Measurements from ENCODE around the gene UGT1A3.

Gene UGT1A3

DNA sequence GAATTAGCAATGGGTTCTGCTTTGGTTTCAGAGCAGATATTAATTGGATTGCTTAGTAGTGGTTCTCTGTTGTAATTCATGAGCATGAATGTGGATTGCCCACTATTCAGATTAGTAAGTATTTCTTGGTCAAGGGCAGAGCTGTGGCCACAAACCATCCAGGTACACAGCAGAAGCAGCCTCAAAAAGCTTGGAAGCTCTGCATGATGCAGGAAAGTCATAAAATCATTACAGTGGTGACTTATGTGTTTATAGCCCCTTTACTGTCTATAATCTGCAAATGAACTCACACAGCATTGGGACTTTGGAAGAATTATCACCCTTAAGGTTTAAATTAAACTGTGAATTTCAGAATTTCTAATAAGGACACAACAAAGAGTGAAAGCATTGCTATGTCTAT, 29.3 kb downstream of the UGT1A3 start:
- Mint-ChIP-seq H3K36me3 (ENCODE audit: low read depth) (no peaks in the 10 kb centered on the region), H3K4me3 (no peak overlapping the region), H3K4me1 (ENCODE audit: low read depth) (no peaks in the 10 kb centered on the region)

GRCh38 chr2:233758849-233759248, 30.0 kb downstream of the UGT1A3 start:
- DNase-seq (ENCODE audit: low spot score): no peak
- no peaks in the 10 kb centered on the region for H3K36me3 Mint-ChIP-seq (ENCODE audit: low read depth)
- no peak overlapping the region for H3K27ac Mint-ChIP-seq
- H3K4me3 Mint-ChIP-seq: no peak overlapping the region
- H3K27me3 Mint-ChIP-seq (ENCODE audit: low read depth): peaks cover 9% of the 10 kb centered on the region
- no peaks in the 10 kb centered on the region for H3K9me3 Mint-ChIP-seq
- no peaks in the 10 kb centered on the region for H3K4me1 Mint-ChIP-seq (ENCODE audit: low read depth)

More for the DNA sequence above, 29.3 kb downstream of the UGT1A3 start:
- no peak for DNase-seq (ENCODE audit: low spot score)
- Mint-ChIP-seq H3K27ac (no peak overlapping the region), H3K9me3 (no peaks in the 10 kb centered on the region), H3K27me3 (ENCODE audit: low read depth) (peaks cover 2% of the 10 kb centered on the region)

DNA sequence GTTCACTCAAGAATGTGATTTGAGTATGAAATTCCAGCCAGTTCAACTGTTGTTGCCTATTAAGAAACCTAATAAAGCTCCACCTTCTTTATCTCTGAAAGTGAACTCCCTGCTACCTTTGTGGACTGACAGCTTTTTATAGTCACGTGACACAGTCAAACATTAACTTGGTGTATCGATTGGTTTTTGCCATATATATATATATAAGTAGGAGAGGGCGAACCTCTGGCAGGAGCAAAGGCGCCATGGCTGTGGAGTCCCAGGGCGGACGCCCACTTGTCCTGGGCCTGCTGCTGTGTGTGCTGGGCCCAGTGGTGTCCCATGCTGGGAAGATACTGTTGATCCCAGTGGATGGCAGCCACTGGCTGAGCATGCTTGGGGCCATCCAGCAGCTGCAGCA, 31.2 kb downstream of the UGT1A3 start, which contains the start of gene UGT1A1:
Gene UGT1A1 (plus strand): TSS at position 228 of the 400 bp plus-strand sequence. CDS start 18 bp downstream, at position 246.
- H3K27me3 Mint-ChIP-seq (ENCODE audit: low read depth): peaks cover 11% of the 10 kb centered on the region
- DNase-seq (ENCODE audit: low spot score): no peak
- H3K27ac Mint-ChIP-seq: no peak within 1 kb of the TSS
- no peak within 1 kb of the TSS for H3K4me3 Mint-ChIP-seq
- H3K36me3 Mint-ChIP-seq (ENCODE audit: low read depth): no peaks in the 10 kb centered on the region
- no peaks in the 10 kb centered on the region for H3K9me3 Mint-ChIP-seq
- no peaks in the 10 kb centered on the region for H3K4me1 Mint-ChIP-seq (ENCODE audit: low read depth)

- H3K4me1 Mint-ChIP-seq (ENCODE audit: low read depth): no peaks in the 10 kb centered on the region
- H3K27me3 Mint-ChIP-seq (ENCODE audit: low read depth): peaks cover 11% of the 10 kb centered on the region
- H3K36me3 Mint-ChIP-seq (ENCODE audit: low read depth): no peaks in the 10 kb centered on the region
- H3K9me3 Mint-ChIP-seq: no peaks in the 10 kb centered on the region
- no peak overlapping the region for H3K27ac Mint-ChIP-seq
- no peak for DNase-seq (ENCODE audit: low spot score)
- H3K4me3 Mint-ChIP-seq: no peak overlapping the region
Measured at GRCh38 chr2:233761040-233761769, 32.4 kb downstream of the UGT1A3 start.

DNA sequence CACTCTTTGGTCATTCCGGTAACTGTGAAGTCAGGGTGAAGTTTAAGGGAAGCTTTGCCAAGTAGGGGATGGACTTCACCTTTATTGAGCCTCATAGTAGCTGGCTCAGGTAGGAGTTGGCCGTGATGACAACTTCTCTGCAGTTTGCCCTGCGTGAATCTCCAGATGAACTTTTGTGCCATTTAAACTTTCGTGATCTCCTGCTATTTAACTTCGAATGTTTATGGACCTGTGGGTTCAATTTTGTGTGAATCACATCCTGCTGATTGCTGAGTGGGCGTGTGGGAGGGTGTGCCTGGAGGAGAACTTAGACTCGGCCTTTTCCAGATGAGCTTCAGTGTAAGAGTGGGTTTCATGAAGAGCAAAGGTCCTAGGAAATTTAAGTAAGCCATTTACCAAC, 35.4 kb downstream of the UGT1A3 start:
- H3K27ac Mint-ChIP-seq: no peak overlapping the region
- H3K9me3 Mint-ChIP-seq: no peaks in the 10 kb centered on the region
- no peaks in the 10 kb centered on the region for H3K36me3 Mint-ChIP-seq (ENCODE audit: low read depth)
- no peak for DNase-seq (ENCODE audit: low spot score)
- peaks cover 13% of the 10 kb centered on the region for H3K27me3 Mint-ChIP-seq (ENCODE audit: low read depth)
- H3K4me1 Mint-ChIP-seq (ENCODE audit: low read depth): no peaks in the 10 kb centered on the region
- H3K4me3 Mint-ChIP-seq: no peak overlapping the region

DNA sequence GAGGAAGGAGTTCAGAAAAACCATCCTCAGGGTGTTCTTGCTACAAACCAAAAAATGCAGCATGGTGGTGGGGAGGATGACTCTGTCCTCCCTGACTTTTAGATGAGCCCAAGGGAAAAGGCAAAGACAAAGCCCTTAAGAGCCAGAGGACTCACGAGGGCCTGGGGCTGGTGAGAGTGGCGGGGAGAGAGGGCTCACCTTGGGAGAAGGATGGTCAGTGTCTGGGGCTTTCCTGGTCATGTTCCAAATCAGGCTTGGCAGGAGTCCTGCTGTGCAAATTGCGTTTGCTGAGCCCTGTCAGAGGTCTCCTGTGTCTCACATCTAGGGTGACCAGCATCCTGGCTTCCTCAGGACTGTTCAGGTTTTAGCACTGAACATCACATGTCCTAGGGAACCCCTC, 35.9 kb downstream of the UGT1A3 start:
- H3K27me3 Mint-ChIP-seq (ENCODE audit: low read depth): peaks cover 13% of the 10 kb centered on the region
- no peak for DNase-seq (ENCODE audit: low spot score)
- H3K9me3 Mint-ChIP-seq: no peaks in the 10 kb centered on the region
- no peaks in the 10 kb centered on the region for H3K4me1 Mint-ChIP-seq (ENCODE audit: low read depth)
- no peaks in the 10 kb centered on the region for H3K36me3 Mint-ChIP-seq (ENCODE audit: low read depth)
- no peak overlapping the region for H3K27ac Mint-ChIP-seq
- H3K4me3 Mint-ChIP-seq: no peak overlapping the region

- Mint-ChIP-seq H3K27me3 (ENCODE audit: low read depth) (peaks cover 13% of the 10 kb centered on the region), H3K4me1 (ENCODE audit: low read depth) (no peaks in the 10 kb centered on the region), H3K36me3 (ENCODE audit: low read depth) (no peaks in the 10 kb centered on the region), H3K4me3 (no peak overlapping the region), H3K9me3 (no peaks in the 10 kb centered on the region), H3K27ac (no peak overlapping the region)
- DNase-seq (ENCODE audit: low spot score): no peak
Measured at GRCh38 chr2:233766416-233766815, 37.6 kb downstream of the UGT1A3 start.

DNA sequence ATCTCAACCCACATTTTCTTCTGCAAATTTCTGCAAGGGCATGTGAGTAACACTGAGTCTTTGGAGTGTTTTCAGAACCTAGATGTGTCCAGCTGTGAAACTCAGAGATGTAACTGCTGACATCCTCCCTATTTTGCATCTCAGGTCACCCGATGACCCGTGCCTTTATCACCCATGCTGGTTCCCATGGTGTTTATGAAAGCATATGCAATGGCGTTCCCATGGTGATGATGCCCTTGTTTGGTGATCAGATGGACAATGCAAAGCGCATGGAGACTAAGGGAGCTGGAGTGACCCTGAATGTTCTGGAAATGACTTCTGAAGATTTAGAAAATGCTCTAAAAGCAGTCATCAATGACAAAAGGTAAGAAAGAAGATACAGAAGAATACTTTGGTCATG, 39.2 kb downstream of the UGT1A3 start:
- Mint-ChIP-seq H3K27me3 (ENCODE audit: low read depth) (peaks cover 10% of the 10 kb centered on the region), H3K4me3 (no peak overlapping the region)

GRCh38 chr2:233769260-233769659, 40.4 kb downstream of the UGT1A3 start:
- DNase-seq (ENCODE audit: low spot score): no peak
- Mint-ChIP-seq H3K27me3 (ENCODE audit: low read depth) (peaks cover 4% of the 10 kb centered on the region), H3K27ac (no peak overlapping the region), H3K36me3 (ENCODE audit: low read depth) (no peaks in the 10 kb centered on the region), H3K9me3 (no peaks in the 10 kb centered on the region), H3K4me1 (ENCODE audit: low read depth) (no peaks in the 10 kb centered on the region), H3K4me3 (no peak overlapping the region)

More for the DNA sequence above, 39.2 kb downstream of the UGT1A3 start:
- H3K36me3 Mint-ChIP-seq (ENCODE audit: low read depth): no peaks in the 10 kb centered on the region
- H3K27ac Mint-ChIP-seq: no peak overlapping the region
- H3K9me3 Mint-ChIP-seq: no peaks in the 10 kb centered on the region
- no peak for DNase-seq (ENCODE audit: low spot score)
- no peaks in the 10 kb centered on the region for H3K4me1 Mint-ChIP-seq (ENCODE audit: low read depth)

DNA sequence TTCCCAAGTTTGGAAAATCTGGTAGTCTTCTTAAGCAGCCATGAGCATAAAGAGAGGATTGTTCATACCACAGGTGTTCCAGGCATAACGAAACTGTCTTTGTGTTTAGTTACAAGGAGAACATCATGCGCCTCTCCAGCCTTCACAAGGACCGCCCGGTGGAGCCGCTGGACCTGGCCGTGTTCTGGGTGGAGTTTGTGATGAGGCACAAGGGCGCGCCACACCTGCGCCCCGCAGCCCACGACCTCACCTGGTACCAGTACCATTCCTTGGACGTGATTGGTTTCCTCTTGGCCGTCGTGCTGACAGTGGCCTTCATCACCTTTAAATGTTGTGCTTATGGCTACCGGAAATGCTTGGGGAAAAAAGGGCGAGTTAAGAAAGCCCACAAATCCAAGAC, 43.3 kb downstream of the UGT1A3 start:
- Mint-ChIP-seq H3K4me1 (ENCODE audit: low read depth) (no peaks in the 10 kb centered on the region), H3K36me3 (ENCODE audit: low read depth) (no peaks in the 10 kb centered on the region), H3K4me3 (no peak overlapping the region), H3K27me3 (ENCODE audit: low read depth) (no peaks in the 10 kb centered on the region), H3K9me3 (peaks cover 3% of the 10 kb centered on the region), H3K27ac (no peak overlapping the region)
- DNase-seq (ENCODE audit: low spot score): no peak

DNA sequence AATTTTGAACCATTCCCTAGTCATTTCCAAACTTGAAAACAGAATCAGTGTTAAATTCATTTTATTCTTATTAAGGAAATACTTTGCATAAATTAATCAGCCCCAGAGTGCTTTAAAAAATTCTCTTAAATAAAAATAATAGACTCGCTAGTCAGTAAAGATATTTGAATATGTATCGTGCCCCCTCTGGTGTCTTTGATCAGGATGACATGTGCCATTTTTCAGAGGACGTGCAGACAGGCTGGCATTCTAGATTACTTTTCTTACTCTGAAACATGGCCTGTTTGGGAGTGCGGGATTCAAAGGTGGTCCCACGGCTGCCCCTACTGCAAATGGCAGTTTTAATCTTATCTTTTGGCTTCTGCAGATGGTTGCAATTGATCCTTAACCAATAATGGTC, 43.7 kb downstream of the UGT1A3 start:
- Mint-ChIP-seq H3K9me3 (peaks cover 3% of the 10 kb centered on the region), H3K27ac (no peak overlapping the region), H3K4me1 (ENCODE audit: low read depth) (no peaks in the 10 kb centered on the region), H3K4me3 (no peak overlapping the region), H3K27me3 (ENCODE audit: low read depth) (no peaks in the 10 kb centered on the region), H3K36me3 (ENCODE audit: low read depth) (no peaks in the 10 kb centered on the region)
- no peak for DNase-seq (ENCODE audit: low spot score)

DNA sequence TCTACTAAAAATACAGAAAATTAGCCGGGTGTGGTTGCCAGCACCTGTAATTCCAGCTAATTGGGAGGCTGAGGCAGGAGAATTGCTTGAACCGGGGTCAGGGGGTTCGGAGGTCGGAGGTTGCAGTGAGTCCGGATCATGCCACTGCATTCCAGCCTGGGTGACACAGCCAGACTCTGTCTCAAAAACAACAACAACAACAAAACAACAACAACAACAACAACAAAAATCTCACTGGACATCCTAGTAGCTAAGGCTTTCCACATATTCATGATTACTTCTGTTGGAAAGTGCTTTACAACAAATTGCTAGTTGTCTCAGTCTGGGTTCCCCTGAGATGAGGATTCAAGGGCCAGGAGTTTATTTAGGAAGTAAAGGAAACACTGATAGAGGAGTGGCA, 45.0 kb downstream of the UGT1A3 start:
- Mint-ChIP-seq H3K27me3 (ENCODE audit: low read depth) (no peaks in the 10 kb centered on the region), H3K36me3 (ENCODE audit: low read depth) (no peaks in the 10 kb centered on the region), H3K27ac (no peak overlapping the region), H3K4me1 (ENCODE audit: low read depth) (no peaks in the 10 kb centered on the region), H3K4me3 (no peak overlapping the region), H3K9me3 (peaks cover 3% of the 10 kb centered on the region)
- DNase-seq (ENCODE audit: low spot score): no peak

- Mint-ChIP-seq H3K36me3 (ENCODE audit: low read depth) (no peaks in the 10 kb centered on the region), H3K9me3 (peaks cover 3% of the 10 kb centered on the region), H3K27me3 (ENCODE audit: low read depth) (no peaks in the 10 kb centered on the region), H3K4me3 (no peak overlapping the region), H3K4me1 (ENCODE audit: low read depth) (no peaks in the 10 kb centered on the region), H3K27ac (no peak overlapping the region)
- no peak for DNase-seq (ENCODE audit: low spot score)
Measured at GRCh38 chr2:233775414-233775813, 46.6 kb downstream of the UGT1A3 start.

- peaks cover 8% of the 10 kb centered on the region for H3K27me3 Mint-ChIP-seq (ENCODE audit: low read depth)
- H3K27ac Mint-ChIP-seq: no peak within 1 kb of the TSS
- H3K36me3 Mint-ChIP-seq (ENCODE audit: low read depth): no peaks in the 10 kb centered on the region
- no peaks in the 10 kb centered on the region for H3K4me1 Mint-ChIP-seq (ENCODE audit: low read depth)
- no peak within 1 kb of the TSS for H3K4me3 Mint-ChIP-seq
- no peak for DNase-seq (ENCODE audit: low spot score)
- H3K9me3 Mint-ChIP-seq: peaks cover 3% of the 10 kb centered on the region
Measured at GRCh38 chr2:233778030-233778429, 49.2 kb downstream of the UGT1A3 start, which contains the start of gene MROH2A. Gene MROH2A (plus strand): TSS chr2:233778330. CDS start chr2:233779359, 1,029 bp downstream.

- no peak for DNase-seq (ENCODE audit: low spot score)
- no peak overlapping the region for H3K4me3 Mint-ChIP-seq
- no peaks in the 10 kb centered on the region for H3K4me1 Mint-ChIP-seq (ENCODE audit: low read depth)
- H3K9me3 Mint-ChIP-seq: peaks cover 3% of the 10 kb centered on the region
- no peaks in the 10 kb centered on the region for H3K36me3 Mint-ChIP-seq (ENCODE audit: low read depth)
- H3K27me3 Mint-ChIP-seq (ENCODE audit: low read depth): peaks cover 10% of the 10 kb centered on the region
- H3K27ac Mint-ChIP-seq: no peak overlapping the region
Measured at GRCh38 chr2:233779722-233780121, 50.9 kb downstream of the UGT1A3 start.

Measured in T-helper 2 cell treated with Interferon-gamma antibody and Interleukin-4, amounts not matched to agents 5 μg/mL and 100 μg/mL, for 36 hours (primary cell).